Panc1 (cell line): ENCODE measurements around the gene ASTN2.

Experiments used
- POLR2AphosphoS5 ChIP-seq: IDR thresholded peaks from 2 replicates; pipeline ENCODE4 v1.6.1; 2012; ENCODE audit warnings: mild to moderate bottlenecking, low read depth, low read length, moderate library complexity
- SIN3A ChIP-seq: IDR thresholded peaks from 2 replicates; pipeline ENCODE4 v1.6.1; 2012; ENCODE audit warnings: low read depth, mild to moderate bottlenecking, low read length, moderate library complexity, borderline replicate concordance; ENCODE audit not compliant: insufficient read depth
- TCF7L2 ChIP-seq: IDR thresholded peaks from 2 replicates; pipeline ENCODE4 v1.6.1; 2011; ENCODE audit warnings: mild to moderate bottlenecking, low read depth, low read length, inconsistent platforms
- TF ChIP-seq, protein P1 (sequence below): fragments of 450-650 bp; IDR thresholded peaks from 2 replicates; pipeline ENCODE4 v1.5.1; 2017; ENCODE audit warnings: mild to moderate bottlenecking
- TF ChIP-seq, protein P2 (sequence below), 2 experiments: IDR thresholded peaks; 2 replicates each; pipeline ENCODE4 v1.6.1; 2011 to 2012; ENCODE audit warnings: low read depth in 2 of 2, control low read depth in 1 of 2, low read length in 1 of 2, mild to moderate bottlenecking in 1 of 2, moderate library complexity in 1 of 2; ENCODE audit not compliant: insufficient read depth in 1 of 2

DNA sequence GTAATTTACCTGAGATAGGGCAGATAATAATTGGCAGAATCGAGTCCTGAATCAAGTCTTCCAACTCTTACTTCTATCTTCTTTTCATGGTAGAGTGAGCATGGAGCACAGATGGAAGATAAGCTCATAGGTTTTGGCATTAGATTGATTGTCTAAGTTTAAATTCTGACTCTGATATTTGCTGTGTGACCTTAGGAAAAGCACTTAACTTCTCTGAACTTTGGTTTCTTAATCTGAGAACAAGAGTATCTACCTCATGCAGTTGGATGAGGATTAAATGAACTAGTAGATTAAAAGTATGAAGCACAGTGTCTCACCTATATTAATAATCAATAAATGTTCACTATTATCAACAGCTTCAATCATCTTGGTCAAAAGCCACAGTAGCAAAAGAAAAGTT, 9.4 kb upstream of the ASTN2 start:
- TF ChIP-seq, protein P1, sequence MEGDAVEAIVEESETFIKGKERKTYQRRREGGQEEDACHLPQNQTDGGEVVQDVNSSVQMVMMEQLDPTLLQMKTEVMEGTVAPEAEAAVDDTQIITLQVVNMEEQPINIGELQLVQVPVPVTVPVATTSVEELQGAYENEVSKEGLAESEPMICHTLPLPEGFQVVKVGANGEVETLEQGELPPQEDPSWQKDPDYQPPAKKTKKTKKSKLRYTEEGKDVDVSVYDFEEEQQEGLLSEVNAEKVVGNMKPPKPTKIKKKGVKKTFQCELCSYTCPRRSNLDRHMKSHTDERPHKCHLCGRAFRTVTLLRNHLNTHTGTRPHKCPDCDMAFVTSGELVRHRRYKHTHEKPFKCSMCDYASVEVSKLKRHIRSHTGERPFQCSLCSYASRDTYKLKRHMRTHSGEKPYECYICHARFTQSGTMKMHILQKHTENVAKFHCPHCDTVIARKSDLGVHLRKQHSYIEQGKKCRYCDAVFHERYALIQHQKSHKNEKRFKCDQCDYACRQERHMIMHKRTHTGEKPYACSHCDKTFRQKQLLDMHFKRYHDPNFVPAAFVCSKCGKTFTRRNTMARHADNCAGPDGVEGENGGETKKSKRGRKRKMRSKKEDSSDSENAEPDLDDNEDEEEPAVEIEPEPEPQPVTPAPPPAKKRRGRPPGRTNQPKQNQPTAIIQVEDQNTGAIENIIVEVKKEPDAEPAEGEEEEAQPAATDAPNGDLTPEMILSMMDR, result no peak
- TF ChIP-seq, protein P2, sequence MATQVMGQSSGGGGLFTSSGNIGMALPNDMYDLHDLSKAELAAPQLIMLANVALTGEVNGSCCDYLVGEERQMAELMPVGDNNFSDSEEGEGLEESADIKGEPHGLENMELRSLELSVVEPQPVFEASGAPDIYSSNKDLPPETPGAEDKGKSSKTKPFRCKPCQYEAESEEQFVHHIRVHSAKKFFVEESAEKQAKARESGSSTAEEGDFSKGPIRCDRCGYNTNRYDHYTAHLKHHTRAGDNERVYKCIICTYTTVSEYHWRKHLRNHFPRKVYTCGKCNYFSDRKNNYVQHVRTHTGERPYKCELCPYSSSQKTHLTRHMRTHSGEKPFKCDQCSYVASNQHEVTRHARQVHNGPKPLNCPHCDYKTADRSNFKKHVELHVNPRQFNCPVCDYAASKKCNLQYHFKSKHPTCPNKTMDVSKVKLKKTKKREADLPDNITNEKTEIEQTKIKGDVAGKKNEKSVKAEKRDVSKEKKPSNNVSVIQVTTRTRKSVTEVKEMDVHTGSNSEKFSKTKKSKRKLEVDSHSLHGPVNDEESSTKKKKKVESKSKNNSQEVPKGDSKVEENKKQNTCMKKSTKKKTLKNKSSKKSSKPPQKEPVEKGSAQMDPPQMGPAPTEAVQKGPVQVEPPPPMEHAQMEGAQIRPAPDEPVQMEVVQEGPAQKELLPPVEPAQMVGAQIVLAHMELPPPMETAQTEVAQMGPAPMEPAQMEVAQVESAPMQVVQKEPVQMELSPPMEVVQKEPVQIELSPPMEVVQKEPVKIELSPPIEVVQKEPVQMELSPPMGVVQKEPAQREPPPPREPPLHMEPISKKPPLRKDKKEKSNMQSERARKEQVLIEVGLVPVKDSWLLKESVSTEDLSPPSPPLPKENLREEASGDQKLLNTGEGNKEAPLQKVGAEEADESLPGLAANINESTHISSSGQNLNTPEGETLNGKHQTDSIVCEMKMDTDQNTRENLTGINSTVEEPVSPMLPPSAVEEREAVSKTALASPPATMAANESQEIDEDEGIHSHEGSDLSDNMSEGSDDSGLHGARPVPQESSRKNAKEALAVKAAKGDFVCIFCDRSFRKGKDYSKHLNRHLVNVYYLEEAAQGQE (IDR thresholded peaks at IDR 0.05; ENCODE audit: insufficient read depth in 1 of 2, low read depth in 2 of 2, low read length in 1 of 2), result no peak
- TF ChIP-seq POLR2AphosphoS5, result no peak
- TF ChIP-seq TCF7L2, result no peak
- TF ChIP-seq SIN3A, result no peak
